GM12891 (cell line): ENCODE measurements around the gene RALGPS1.

Experiments
- PAX5 ChIP-seq: IDR thresholded peaks from 2 replicates; pipeline ENCODE4 v1.6.1; 2011; ENCODE audit warnings: low read length, moderate library complexity, mild to moderate bottlenecking; ENCODE audit not compliant: insufficient read depth, severe bottlenecking
- POLR2A ChIP-seq: IDR thresholded peaks from 2 replicates; pipeline ENCODE4 v1.6.1; 2011; ENCODE audit warnings: low read depth, low read length, control low read depth
- POLR2AphosphoS5 ChIP-seq: IDR thresholded peaks from 2 replicates; pipeline ENCODE4 v1.6.1; 2011; ENCODE audit warnings: low read depth, low read length, control low read depth
- POU2F2 ChIP-seq: IDR thresholded peaks from 2 replicates; pipeline ENCODE4 v1.6.1; 2011; ENCODE audit warnings: low read depth, mild to moderate bottlenecking, control low read depth, low read length, moderate library complexity
- TAF1 ChIP-seq: IDR thresholded peaks from 2 replicates; pipeline ENCODE4 v1.6.1; 2011; ENCODE audit warnings: low read depth, low read length, control low read depth

DNA sequence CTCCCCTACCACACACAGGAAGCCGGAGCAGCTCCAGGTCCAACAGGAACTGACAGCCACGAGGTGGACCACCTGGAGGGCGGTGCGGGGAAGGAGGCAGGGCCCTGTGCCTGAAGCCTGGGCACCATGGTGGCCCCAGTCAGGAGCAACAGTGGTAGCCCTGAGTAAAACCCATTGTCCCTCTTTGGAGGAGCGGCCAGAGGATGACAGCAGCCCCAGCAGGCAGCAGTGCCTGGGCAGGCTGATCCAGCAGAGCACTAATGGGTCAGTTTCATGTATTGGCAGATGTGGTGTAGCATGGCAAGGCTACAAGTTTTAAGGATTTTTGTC is 302.3 kb downstream of the RALGPS1 start:
- no peak for TF ChIP-seq POLR2A
- no peak for TF ChIP-seq POU2F2
- TF ChIP-seq TAF1, result no peak
- TF ChIP-seq PAX5, result no peak
- TF ChIP-seq POLR2AphosphoS5, result no peak
